Middle frontal gyrus (tissue), 1 donor: ENCODE results near the gene IRF4.

Experiments
- DNase-seq: peaks from one replicate; pipeline ENCODE4 v3.0.0-alpha.2; 2015; ENCODE audit warnings: low spot score; ENCODE audit errors: extremely low spot score

Gene IRF4

GRCh38 chr6:391559-392440 lies at the start of gene IRF4:
Gene IRF4, plus strand, starts transcription at chr6:391752. Its CDS starts 1,401 bp downstream, at chr6:393153.
- no peak for DNase-seq

- DNase-seq, result no peak
These were observed 49.4 kb upstream of the IRF4 start for GRCh38 chr6:341914-342831.

- DNase-seq, result no peak
These were observed 48.7 kb upstream of the IRF4 start for GRCh38 chr6:342832-343179.

GRCh38 chr6:343226-343935 lies 48.2 kb upstream of the IRF4 start:
- DNase-seq, result no peak

GRCh38 chr6:343960-344815 lies 47.4 kb upstream of the IRF4 start:
- DNase-seq, result no peak

GRCh38 chr6:344816-345340 lies 46.7 kb upstream of the IRF4 start:
- DNase-seq, result no peak

- no peak for DNase-seq
These were observed 45.7 kb upstream of the IRF4 start for GRCh38 chr6:345747-346385.

- no peak for DNase-seq
These were observed 45.0 kb upstream of the IRF4 start for GRCh38 chr6:346386-347030.

- DNase-seq, result no peak
These were observed 44.3 kb upstream of the IRF4 start for GRCh38 chr6:347232-347631.

- no peak for DNase-seq
These were observed 43.3 kb upstream of the IRF4 start for GRCh38 chr6:347951-348859.

GRCh38 chr6:348860-349396 lies 42.6 kb upstream of the IRF4 start:
- DNase-seq, result no peak

- no peak for DNase-seq
These were observed 42.0 kb upstream of the IRF4 start for GRCh38 chr6:349491-349921.

GRCh38 chr6:350371-350770 lies 41.2 kb upstream of the IRF4 start:
- no peak for DNase-seq

- DNase-seq, result no peak
These were observed 40.3 kb upstream of the IRF4 start for GRCh38 chr6:351011-351866.

GRCh38 chr6:351867-352289 lies 39.7 kb upstream of the IRF4 start:
- no peak for DNase-seq

- DNase-seq, result no peak
These were observed 39.1 kb upstream of the IRF4 start for GRCh38 chr6:352474-352873.

GRCh38 chr6:352896-353470 lies 38.6 kb upstream of the IRF4 start:
- no peak for DNase-seq
